ENCODE measurements around the gene TLCD4.

- TF ChIP-seq CTCF (IDR thresholded peaks at IDR 0.05; ENCODE audit: low read depth, low read length): no peak
- no peak for TF ChIP-seq EZH2phosphoT487 (IDR thresholded peaks at IDR 0.05; ENCODE audit: low read depth)
These were observed 9.2 kb downstream of the TLCD4 start for GRCh38 chr1:95126366-95126765.
